Hypothalamus (tissue), 51 donors: ENCODE data around the gene MORN1.

Source experiments
- DNase-seq, 51 donors: peaks; one replicate each; lab custom pipeline; 2025; lab: John Stamatoyannopoulos, UW

MORN1 gene

GRCh38 chr1:2376261-2376741 lies 15.1 kb downstream of the MORN1 start:
- DNase-seq: no peak

GRCh38 chr1:2375923-2376260 lies 15.5 kb downstream of the MORN1 start:
- no peak for DNase-seq

- DNase-seq: no peak
These were observed 16.0 kb downstream of the MORN1 start for GRCh38 chr1:2375246-2375922.

GRCh38 chr1:2374252-2375155 lies 16.9 kb downstream of the MORN1 start:
- DNase-seq: no peak

- DNase-seq: no peak
These were observed 17.7 kb downstream of the MORN1 start for GRCh38 chr1:2373551-2374251.

- DNase-seq: no peak
These were observed 18.5 kb downstream of the MORN1 start for GRCh38 chr1:2372551-2373490.

GRCh38 chr1:2368053-2368744 lies 23.2 kb downstream of the MORN1 start:
- DNase-seq: no peak

- no peak for DNase-seq
These were observed 27.4 kb downstream of the MORN1 start for GRCh38 chr1:2363847-2364513.

GRCh38 chr1:2360588-2361364 lies 30.6 kb downstream of the MORN1 start:
- no peak for DNase-seq

- DNase-seq: no peak
These were observed 32.4 kb downstream of the MORN1 start for GRCh38 chr1:2358651-2359640.

GRCh38 chr1:2358072-2358471 lies 33.3 kb downstream of the MORN1 start:
- no peak for DNase-seq

- no peak for DNase-seq
These were observed 34.2 kb downstream of the MORN1 start for GRCh38 chr1:2356911-2357845.

- DNase-seq: no peak
These were observed 35.0 kb downstream of the MORN1 start for GRCh38 chr1:2356401-2356800.

- DNase-seq: no peak
These were observed 35.7 kb downstream of the MORN1 start for GRCh38 chr1:2355373-2356261.
